SK-N-MC (cell line): ENCODE results near the gene HINT3.
"Not testable (repeated sequence)": the region's sequence is repeated elsewhere in the genome, so short reads cannot be mapped to it uniquely, and the experiment has no call there.

Experiments
- DNase-seq: peaks from one replicate; pipeline ENCODE4 v3.0.0-alpha.2; 2011; ENCODE audit warnings: low read depth, low spot score
- H3K27ac ChIP-seq: fragments of 200-600 bp; sonication (generic); 2 replicates; pipeline ENCODE4 v1.5.1; 2016; ENCODE audit warnings: mixed run types
- H3K36me3 ChIP-seq: fragments of 200-600 bp; sonication (generic); 2 replicates; pipeline ENCODE4 v1.6.1; 2017; ENCODE audit warnings: antibody characterized with exemption, low read length, mixed read lengths; ENCODE audit not compliant: insufficient read depth
- H3K4me3 ChIP-seq: fragments of 200-600 bp; sonication (generic); 2 replicates; pipeline ENCODE4 v1.5.1; 2016
- H3K9ac ChIP-seq: fragments of 200-600 bp; sonication (generic); 2 replicates; pipeline ENCODE4 v1.8.0; 2017; ENCODE audit warnings: mixed run types, mixed read lengths; ENCODE audit not compliant: insufficient read length
- H3K9me3 ChIP-seq: fragments of 200-600 bp; sonication (generic); 2 replicates; pipeline ENCODE4 v1.6.1; 2017; ENCODE audit warnings: low read depth, mild to moderate bottlenecking, antibody characterized with exemption, low read length, moderate library complexity, mixed read lengths
- EZH2 ChIP-seq: fragments of 200-600 bp; sonication (generic); IDR thresholded peaks from one replicate; pipeline ENCODE4 v1.6.1; 2017; ENCODE audit warnings: antibody characterized with exemption
- FOXP2 ChIP-seq: optimal IDR thresholded peaks from 2 replicates; pipeline ENCODE3; 2011; ENCODE audit warnings: mild to moderate bottlenecking, moderate library complexity; ENCODE audit not compliant: insufficient read depth; ENCODE audit errors: extremely low read length, control extremely low read depth
- POLR2AphosphoS5 ChIP-seq: IDR thresholded peaks from 2 replicates; pipeline ENCODE4 v1.6.1; 2012; ENCODE audit warnings: mild to moderate bottlenecking, low read depth, low read length, borderline replicate concordance

The HINT3 gene

GRCh38 chr6:125944434-125944816 lies 12.1 kb upstream of the HINT3 start:
- Histone ChIP-seq H3K27ac (no peak overlapping the region), H3K9ac (no peak overlapping the region), H3K4me3 (no peak overlapping the region), H3K36me3 (no peaks in the 10 kb centered on the region), H3K9me3 (no peaks in the 10 kb centered on the region)
- no peak for DNase-seq
- TF ChIP-seq EZH2 (no peak), FOXP2 (no peak), POLR2AphosphoS5 (no peak)

- TF ChIP-seq POLR2AphosphoS5 = no peak
- no peak for TF ChIP-seq EZH2
- TF ChIP-seq FOXP2 = no peak
- no peak for DNase-seq
- Histone ChIP-seq H3K4me3 (no peak overlapping the region), H3K9me3 (no peaks in the 10 kb centered on the region), H3K9ac (no peak overlapping the region), H3K36me3 (no peaks in the 10 kb centered on the region), H3K27ac (no peak overlapping the region)
Measured at GRCh38 chr6:125944896-125945295, 11.7 kb upstream of the HINT3 start.

DNA sequence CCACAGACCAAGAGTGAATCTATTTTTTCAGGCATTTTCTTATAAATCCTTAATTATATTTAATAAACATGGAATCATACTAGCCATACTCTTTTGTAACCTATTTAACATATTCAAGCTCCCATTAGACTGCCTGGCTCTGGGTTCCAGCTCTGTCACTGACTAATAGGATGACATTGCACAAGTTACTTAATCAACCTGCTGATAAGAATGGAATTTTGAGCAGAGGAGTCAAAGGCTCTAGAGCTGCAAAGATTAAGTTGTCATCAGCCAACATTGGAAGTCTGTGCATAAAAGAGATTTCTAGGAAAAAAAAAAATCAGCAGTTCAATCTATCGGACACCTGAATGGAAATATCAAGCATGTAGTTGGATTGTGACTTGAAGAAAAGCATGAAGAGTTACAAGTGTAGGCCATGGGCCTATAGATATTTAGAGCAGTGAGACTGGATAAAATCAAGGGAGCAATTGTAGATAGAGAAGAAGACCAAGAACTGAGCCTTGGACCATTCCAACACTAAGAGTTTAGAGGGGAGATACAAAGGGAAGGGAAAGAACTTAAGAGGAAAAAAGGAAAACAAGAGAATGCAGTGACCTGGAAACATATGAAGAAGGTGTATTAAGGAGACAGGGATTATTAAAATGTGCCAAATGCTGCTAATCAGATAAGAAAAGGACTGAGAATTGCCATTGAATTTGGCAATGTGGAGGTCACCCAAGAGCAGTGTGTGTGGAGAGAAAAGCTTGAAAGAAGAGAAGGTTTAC lies 11.0 kb upstream of the HINT3 start:
- no peak overlapping the region for H3K9ac ChIP-seq
- no peaks in the 10 kb centered on the region for H3K9me3 ChIP-seq
- TF ChIP-seq EZH2 = no peak
- no peak for TF ChIP-seq FOXP2
- TF ChIP-seq POLR2AphosphoS5 = no peak
- H3K36me3 ChIP-seq = no peaks in the 10 kb centered on the region
- H3K4me3 ChIP-seq = no peak overlapping the region
- no peak overlapping the region for H3K27ac ChIP-seq
- no peak for DNase-seq

DNA sequence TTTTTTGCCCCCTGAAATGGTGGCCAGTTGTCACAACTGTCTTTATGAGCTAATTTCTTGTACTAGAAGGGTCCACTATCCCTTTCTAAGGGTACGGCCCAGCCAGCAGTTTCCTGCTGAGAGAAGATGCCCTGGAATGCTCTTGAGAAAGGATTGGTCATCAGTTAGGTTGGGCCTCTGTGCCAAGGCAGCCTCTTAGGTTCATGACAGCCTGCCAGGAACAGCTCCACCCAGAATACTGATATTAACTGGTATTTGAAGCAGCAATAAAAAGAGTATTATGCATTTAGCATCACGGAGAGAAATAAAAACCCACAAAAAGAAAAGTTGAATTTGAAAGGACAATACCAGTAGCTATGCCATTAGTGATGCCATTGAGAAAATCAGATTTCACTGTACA lies 9.0 kb upstream of the HINT3 start:
- Histone ChIP-seq H3K9ac (no peak overlapping the region), H3K36me3 (no peaks in the 10 kb centered on the region), H3K27ac (no peak overlapping the region), H3K9me3 (no peaks in the 10 kb centered on the region), H3K4me3 (no peak overlapping the region)
- no peak for DNase-seq
- no peak for TF ChIP-seq FOXP2

GRCh38 chr6:125948455-125948854 lies 8.1 kb upstream of the HINT3 start:
- DNase-seq = no peak
- Histone ChIP-seq H3K9me3 (no peaks in the 10 kb centered on the region), H3K4me3 (no peak overlapping the region), H3K36me3 (no peaks in the 10 kb centered on the region), H3K9ac (no peak overlapping the region), H3K27ac (no peak overlapping the region)
- TF ChIP-seq FOXP2 (no peak), EZH2 (no peak), POLR2AphosphoS5 (no peak)

- Histone ChIP-seq H3K27ac (no peak overlapping the region), H3K9me3 (no peaks in the 10 kb centered on the region), H3K4me3 (no peak overlapping the region), H3K36me3 (no peaks in the 10 kb centered on the region), H3K9ac (no peak overlapping the region)
- no peak for TF ChIP-seq EZH2
- TF ChIP-seq POLR2AphosphoS5 = no peak
- no peak for TF ChIP-seq FOXP2
- DNase-seq = no peak
Measured at GRCh38 chr6:125949069-125949468, 7.5 kb upstream of the HINT3 start.

DNA sequence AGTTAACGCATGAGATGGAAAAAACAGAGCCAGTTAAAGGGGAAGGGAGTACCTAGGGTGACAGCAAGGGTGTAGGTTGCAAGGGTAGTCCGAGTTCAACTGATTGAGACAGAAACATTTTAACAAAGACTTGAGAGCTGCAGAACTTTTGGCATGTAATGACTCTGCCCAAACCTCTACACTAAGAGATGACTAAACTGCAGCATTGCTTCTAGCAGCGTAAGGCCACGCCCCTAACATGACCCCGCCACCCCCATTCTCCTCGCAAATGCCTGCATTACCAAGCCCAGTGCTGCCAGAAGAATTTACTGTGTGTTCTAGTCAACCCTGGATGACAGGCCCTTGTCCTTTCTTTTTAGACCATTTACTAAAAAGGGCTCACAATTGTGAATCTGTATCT lies 6.3 kb upstream of the HINT3 start:
- no peaks in the 10 kb centered on the region for H3K9me3 ChIP-seq
- no peak overlapping the region for H3K27ac ChIP-seq
- no peaks in the 10 kb centered on the region for H3K36me3 ChIP-seq
- no peak for TF ChIP-seq EZH2
- TF ChIP-seq FOXP2 = no peak
- TF ChIP-seq POLR2AphosphoS5 = no peak
- no peak overlapping the region for H3K9ac ChIP-seq
- H3K4me3 ChIP-seq = no peak overlapping the region
- no peak for DNase-seq

DNA sequence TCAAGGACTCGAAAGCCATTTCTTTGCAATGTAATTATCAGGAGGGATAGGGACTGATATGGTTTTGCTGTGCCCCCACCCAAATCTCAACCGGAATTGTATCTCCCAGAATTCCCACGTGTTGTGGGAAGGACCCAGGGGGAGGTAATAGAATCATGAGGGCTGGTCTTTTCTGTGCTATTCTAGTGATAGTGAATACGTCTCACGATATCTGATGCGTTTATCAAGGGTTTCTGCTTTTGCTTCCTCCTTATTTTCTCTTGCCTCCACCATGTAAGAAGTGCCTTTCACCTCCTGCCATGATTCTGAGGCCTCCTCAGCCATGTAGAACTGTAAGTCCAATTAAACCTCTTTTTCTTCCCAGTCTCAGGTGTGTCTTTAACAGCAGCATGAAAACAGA lies 5.9 kb upstream of the HINT3 start:
- DNase-seq, H3K27ac ChIP-seq, H3K9ac ChIP-seq, H3K36me3 ChIP-seq, H3K9me3 ChIP-seq, H3K4me3 ChIP-seq: not testable (repeated sequence)

DNA sequence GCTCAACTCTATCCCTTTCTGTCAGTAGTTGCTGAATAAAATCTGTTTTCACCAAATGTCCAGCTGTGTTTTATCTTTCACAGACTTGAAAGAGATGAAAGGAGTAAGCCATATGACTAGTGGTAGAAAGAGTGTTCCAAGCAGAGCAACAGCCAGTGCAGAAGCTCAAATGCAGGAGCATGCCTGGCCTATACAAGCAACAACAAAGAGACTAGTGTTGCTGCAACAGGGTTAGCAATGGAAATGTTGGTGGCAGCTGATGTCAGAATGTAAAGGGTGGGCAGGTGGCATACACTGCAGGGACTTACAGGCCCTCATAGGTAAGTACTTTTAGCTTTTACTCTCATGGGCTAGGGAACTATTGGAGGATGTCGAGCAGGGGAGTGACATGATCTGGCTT lies 5.2 kb upstream of the HINT3 start:
- Histone ChIP-seq H3K9me3 (no peaks in the 10 kb centered on the region), H3K4me3 (no peak overlapping the region), H3K36me3 (no peaks in the 10 kb centered on the region), H3K9ac (no peak overlapping the region), H3K27ac (no peak overlapping the region)
- no peak for DNase-seq
- TF ChIP-seq POLR2AphosphoS5 = no peak
- TF ChIP-seq EZH2 = no peak
- TF ChIP-seq FOXP2 = no peak

DNA sequence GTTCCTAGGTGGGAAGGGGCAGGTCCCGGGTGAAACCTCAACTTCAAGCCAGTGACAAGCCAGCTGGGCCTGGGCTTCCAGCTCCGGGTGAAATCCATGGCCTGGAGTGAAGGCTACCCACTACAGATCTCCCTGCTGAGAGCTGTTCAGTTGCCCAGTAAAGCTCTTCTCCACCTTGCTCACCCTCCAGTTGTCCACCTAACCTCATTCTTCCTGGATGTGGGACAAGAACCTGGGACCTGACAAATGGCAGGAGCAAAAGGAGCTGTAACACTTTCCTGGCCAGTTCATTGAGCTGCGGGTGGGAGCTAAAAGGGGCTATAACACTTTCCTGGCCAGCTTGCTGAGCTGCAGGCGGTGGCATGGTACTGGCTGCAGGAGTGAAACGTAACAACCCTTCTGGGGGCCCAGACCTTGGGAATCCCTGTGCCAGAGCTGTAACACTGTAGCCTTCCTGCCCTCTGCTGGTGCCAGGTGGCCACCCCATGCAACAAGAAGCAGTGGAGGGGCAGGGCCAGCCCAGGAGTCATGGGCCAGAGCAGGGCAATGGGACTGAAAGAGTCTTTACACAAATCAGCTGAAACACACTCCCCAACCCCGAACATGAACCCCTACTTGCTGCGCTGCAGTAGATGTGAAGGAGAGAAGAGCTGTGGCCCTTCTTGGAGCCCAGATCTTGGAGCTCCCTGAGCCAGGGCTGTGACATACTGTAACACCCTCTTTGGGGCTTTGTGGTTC lies 3.6 kb upstream of the HINT3 start:
- H3K9me3 ChIP-seq = no peaks in the 10 kb centered on the region
- TF ChIP-seq EZH2 (no peak), FOXP2 (no peak), POLR2AphosphoS5 (no peak)
- no peak overlapping the region for H3K9ac ChIP-seq
- no peaks in the 10 kb centered on the region for H3K36me3 ChIP-seq
- no peak for DNase-seq
- no peak overlapping the region for H3K27ac ChIP-seq
- no peak overlapping the region for H3K4me3 ChIP-seq
